ENCODE measurements around the gene SRSF11.

DNA sequence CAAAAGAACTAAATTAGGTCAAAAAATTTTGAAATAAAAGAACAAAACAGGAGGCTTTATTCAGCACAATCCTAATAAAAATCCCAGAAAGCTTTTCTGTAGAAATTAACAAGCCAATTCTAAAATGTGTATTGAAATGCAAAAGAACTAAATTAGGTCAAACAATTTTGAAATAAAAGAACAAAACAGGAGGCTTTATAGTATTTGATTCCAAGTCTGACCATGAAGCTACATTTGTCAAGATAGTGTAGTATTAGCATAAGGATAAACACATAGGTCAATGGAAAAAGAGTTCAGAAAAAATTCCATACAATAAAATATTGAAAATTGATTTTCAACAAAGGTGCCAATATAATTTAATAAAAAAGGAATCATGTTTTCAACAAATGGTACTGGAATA, 26.6 kb upstream of the SRSF11 start:
- no peak for TF ChIP-seq EZH2phosphoT487 (IDR thresholded peaks at IDR 0.05; ENCODE audit: borderline replicate concordance)
- TF ChIP-seq, protein P1, sequence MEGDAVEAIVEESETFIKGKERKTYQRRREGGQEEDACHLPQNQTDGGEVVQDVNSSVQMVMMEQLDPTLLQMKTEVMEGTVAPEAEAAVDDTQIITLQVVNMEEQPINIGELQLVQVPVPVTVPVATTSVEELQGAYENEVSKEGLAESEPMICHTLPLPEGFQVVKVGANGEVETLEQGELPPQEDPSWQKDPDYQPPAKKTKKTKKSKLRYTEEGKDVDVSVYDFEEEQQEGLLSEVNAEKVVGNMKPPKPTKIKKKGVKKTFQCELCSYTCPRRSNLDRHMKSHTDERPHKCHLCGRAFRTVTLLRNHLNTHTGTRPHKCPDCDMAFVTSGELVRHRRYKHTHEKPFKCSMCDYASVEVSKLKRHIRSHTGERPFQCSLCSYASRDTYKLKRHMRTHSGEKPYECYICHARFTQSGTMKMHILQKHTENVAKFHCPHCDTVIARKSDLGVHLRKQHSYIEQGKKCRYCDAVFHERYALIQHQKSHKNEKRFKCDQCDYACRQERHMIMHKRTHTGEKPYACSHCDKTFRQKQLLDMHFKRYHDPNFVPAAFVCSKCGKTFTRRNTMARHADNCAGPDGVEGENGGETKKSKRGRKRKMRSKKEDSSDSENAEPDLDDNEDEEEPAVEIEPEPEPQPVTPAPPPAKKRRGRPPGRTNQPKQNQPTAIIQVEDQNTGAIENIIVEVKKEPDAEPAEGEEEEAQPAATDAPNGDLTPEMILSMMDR (conservative IDR thresholded peaks at IDR 0.05; ENCODE audit: low read length), result no peak
